Stimulated activated CD4-positive, alpha-beta T cell treated with anti-CD3 and anti-CD28 coated beads, Interleukin-15, amount 100 ng/mL, for 48 hours (primary cell): ENCODE measurements around the gene KRTAP13-4.

Experiments used
- DNase-seq, 2 donors: peaks; one replicate each; pipeline ENCODE4 v3.0.0-alpha.2; 2020; ENCODE audit warnings: low read depth in 2 of 2

The KRTAP13-4 gene, protein sequence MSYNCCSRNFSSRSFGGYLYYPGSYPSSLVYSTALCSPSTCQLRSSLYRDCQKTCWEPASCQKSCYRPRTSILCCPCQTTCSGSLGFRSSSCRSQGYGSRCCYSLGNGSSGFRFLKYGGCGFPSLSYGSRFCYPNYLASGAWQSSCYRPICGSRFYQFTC

GRCh38 chr21:30430170-30430655 lies at the start of gene KRTAP13-4:
Gene KRTAP13-4, plus strand, starts transcription at chr21:30430220. Its CDS starts 56 bp downstream, at chr21:30430276.
- no peak for DNase-seq

DNA sequence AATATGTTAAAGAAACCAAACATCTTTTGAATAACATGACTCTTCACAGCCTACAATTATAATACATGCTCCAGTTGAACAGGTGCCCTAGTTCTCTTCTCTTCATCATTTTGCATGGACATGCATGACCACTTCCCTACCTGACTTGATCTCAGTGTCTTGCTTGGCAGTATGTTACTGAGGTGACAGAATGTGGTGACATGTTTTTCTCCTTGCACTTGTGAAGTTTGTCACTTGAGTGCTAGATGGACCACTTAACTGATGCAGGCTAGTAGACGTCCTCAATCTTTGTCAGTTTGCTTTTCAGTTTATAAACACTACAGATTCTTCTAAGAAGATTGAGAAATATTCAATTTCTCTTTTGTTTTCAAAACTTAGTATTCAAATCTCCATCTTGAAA lies 47.8 kb upstream of the KRTAP13-4 start:
- DNase-seq = no peak

GRCh38 chr21:30391492-30392025 lies 38.5 kb upstream of the KRTAP13-4 start:
- DNase-seq = no peak

- no peak for DNase-seq
Measured at GRCh38 chr21:30395731-30396130, 34.3 kb upstream of the KRTAP13-4 start, which contains the start of gene KRTAP13-1. Gene KRTAP13-1, plus strand, starts transcription at chr21:30396031. Its CDS starts 56 bp downstream, at chr21:30396087.

GRCh38 chr21:30408782-30409494 lies 21.1 kb upstream of the KRTAP13-4 start:
- no peak for DNase-seq

GRCh38 chr21:30415993-30416392 lies 14.0 kb upstream of the KRTAP13-4 start:
- DNase-seq = no peak

GRCh38 chr21:30425826-30426225 lies 4.2 kb upstream of the KRTAP13-4 start, which contains the start of gene KRTAP13-3:
Gene KRTAP13-3, minus strand, starts transcription at chr21:30425926. Its CDS starts 14 bp downstream, at chr21:30425912.
- no peak for DNase-seq

- DNase-seq = no peak
Measured at GRCh38 chr21:30426731-30427130, 3.3 kb upstream of the KRTAP13-4 start.

GRCh38 chr21:30434033-30434631 lies 4.1 kb downstream of the KRTAP13-4 start:
- DNase-seq = peak in 1 of 2 donors; percentile 4

DNA sequence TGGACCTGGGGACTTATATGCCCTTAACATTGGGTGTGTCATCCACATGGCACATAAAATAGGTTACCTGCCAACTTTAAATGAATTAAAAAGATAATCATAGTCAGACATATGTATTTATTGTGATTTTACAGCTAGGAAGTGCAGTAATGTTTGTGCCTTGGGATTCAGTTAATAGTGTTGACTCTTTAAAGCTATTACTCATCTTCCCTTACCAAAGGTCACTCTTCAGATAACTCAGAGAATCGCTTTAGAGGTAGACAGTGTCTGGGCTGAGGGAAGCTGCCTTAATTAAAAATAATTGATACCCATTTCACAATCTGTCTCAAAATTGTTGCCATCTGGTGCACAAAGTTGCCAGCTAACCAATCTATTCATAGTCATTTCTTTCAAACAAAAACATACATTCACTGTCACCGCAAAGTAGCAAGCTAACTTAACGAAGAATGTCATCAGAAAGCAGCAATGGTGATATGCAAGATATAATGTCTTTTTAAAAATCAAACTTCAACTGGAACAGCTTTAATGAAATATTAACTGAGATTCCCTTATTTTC lies 7.1 kb downstream of the KRTAP13-4 start:
- no peak for DNase-seq

DNA sequence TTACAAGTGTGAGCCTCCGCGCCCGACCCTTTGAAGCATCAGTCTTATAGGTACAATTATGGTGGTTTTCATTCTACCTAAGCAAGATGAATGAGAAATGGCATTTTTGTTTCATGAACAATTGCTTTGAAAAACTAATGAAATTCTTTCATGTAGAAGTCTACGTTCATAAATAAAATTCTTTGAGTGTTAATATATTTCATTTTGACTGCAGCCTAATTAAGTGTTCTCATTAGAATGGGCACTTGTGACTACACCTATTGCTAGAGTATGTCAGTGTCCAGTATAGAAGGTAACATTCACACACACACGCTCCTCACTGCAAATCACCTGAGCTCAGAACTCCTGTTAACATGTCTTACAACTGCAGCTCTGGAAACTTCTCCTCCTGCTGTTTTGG lies 10.0 kb downstream of the KRTAP13-4 start, which contains the start of gene KRTAP15-1:
KRTAP15-1 (plus strand) TSS at position 301 of the 400 bp plus-strand sequence; CDS start at position 354, 53 bp downstream.
- no peak for DNase-seq

- DNase-seq = no peak
Measured at GRCh38 chr21:30443226-30443625, 13.2 kb downstream of the KRTAP13-4 start.

DNA sequence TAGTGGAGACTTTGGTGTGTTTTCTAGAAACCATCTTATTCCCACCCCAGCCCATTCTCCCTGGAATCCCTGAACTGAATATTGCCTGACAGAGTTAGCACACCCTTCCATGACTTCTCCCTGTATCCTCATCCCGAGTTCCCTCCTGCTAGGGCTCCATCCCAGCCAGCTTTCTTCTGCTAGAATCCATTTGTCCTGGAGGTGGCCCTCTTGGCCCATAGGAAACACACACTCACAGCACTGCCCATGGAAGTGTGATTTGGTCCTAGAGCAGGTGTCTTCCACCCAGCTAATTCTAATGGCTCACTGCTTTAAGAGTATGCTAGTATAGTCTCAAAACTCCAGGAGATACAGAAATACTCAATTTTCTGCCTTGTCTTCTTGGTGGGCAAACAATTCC lies 14.2 kb downstream of the KRTAP13-4 start:
- DNase-seq = no peak

- no peak for DNase-seq
Measured at GRCh38 chr21:30447056-30447455, 17.0 kb downstream of the KRTAP13-4 start.

DNA sequence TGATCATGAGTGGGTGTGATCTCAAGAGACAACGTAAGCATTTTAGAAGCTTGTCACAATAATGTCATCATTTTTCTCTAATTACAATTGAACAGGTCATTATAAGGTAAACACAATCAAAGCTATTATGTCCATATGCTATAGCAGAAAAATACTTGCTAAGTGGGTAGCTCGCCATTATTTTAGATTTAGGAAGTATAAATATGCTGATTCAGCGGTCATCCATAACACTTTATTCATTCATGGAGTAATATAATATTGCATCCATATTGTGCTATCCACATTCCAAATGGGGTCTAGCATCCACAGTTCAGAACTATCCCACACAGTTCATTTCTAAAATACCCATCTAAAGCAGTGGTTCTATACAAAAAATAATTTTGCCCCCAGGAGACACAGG lies 18.5 kb downstream of the KRTAP13-4 start:
- DNase-seq = no peak

DNA sequence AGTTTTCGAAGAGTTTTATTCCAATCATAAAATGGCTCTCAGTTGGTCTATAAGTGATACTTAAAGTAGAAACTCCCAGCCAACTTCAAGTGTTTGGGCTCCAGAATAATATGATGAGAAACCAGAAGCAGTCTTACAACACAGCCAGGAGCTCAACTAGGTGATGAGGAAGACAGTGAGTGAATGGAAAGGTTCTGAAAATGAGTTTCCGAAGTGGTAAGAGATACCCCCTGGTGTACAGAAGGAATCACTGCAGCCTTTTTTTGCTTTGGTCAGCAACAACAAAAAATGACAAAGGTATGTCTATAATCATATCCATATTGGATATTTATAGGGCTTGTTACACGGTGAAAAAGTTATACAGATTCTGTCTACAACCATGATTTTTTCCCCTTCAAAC lies 33.7 kb downstream of the KRTAP13-4 start:
- no peak for DNase-seq

DNA sequence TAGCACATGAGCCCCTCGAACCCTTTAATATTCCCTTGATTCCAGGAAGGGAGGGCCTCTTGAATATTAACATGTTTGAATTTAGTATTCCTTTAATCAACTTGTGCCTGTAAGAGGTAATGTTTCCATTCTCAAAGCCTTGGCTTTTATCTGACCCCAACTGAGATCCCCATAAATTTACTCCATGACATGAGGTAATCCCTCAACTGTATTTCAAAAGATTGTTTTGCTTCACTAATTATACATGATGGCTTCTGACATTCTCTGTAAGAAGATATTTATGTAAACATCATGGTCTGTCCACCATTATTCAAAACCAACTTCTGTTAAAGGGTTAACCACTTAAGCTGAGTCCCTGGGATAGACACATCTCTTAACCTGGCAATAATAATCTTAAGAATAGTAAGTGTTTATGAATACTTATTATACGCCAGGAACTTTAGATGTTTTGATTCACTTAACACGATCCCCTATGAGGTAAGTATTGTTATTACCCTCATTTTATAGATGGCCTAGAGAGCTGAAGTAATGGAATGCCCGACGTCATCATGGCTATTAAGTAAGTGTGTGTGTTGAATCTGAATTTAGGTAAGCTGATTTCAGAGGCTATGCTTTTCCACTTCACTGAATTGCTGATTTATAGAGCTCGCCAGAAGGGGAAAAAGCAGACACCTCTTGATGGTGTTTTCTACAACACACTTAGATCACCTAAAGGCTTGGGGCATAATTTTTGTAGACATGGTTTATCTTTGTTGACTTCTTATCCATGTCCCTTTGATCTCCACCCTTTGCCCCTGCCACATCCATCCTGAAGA lies 39.1 kb downstream of the KRTAP13-4 start:
- no peak for DNase-seq

DNA sequence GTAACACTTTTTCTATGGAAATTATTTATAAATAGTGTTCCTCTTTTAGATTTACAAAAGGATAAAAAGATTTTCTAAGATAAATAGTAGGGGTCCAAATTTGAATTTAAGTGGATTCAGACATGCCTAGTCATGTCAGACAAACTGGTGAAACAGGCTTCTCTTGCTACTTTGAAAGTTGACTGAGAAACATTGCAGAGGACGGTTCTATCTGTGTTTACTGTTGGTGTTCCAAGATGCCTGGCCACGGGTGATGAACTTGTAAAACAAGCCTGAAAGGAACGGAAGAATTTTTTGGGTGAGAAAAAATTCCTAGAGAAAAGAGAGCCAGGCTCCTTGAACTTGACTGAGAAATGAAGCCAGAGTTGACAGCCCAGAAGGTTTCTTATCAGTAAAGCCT lies 48.0 kb downstream of the KRTAP13-4 start:
- DNase-seq = no peak

DNA sequence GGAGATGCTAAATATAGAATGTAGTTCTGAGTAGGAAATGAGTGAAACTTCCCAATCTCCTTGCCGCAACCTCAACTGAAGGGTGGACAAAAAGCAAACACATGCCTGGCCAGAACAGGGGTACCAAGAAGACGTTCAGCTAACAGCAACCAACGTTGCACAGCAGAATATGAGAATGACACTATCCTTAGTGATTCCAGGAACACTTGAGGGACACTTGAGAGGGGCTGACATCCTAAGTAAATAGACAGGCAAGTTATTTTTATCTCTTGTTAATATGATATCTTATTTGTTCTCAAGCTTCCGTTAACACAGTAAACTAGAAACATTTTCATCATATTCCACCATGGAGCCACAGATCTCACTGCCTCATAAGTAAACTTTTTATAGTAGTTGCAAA lies 49.2 kb downstream of the KRTAP13-4 start:
- no peak for DNase-seq

GRCh38 chr21:30480145-30480544 lies 50.1 kb downstream of the KRTAP13-4 start, which contains the start of gene KRTAP19-1:
Gene KRTAP19-1, minus strand, starts transcription at chr21:30480367. Its CDS starts 50 bp downstream, at chr21:30480317.
- DNase-seq = no peak
